GM12891 (cell line): ENCODE data around the gene CACNA1I.

Experiments used
- DNase-seq: peaks from one replicate; pipeline ENCODE4 v3.0.0; 2011; ENCODE audit warnings: low spot score; ENCODE audit not compliant: insufficient read length
- FAIRE-seq: peaks from 2 replicates; lab custom pipeline; 2011; peaks lifted over from hg19 to GRCh38; lab: Jason Lieb, UNC
- PAX5 ChIP-seq: IDR thresholded peaks from 2 replicates; pipeline ENCODE4 v1.6.1; 2011; ENCODE audit warnings: low read length, moderate library complexity, mild to moderate bottlenecking; ENCODE audit not compliant: insufficient read depth, severe bottlenecking
- POLR2A ChIP-seq: IDR thresholded peaks from 2 replicates; pipeline ENCODE4 v1.6.1; 2011; ENCODE audit warnings: low read depth, low read length, control low read depth
- POLR2AphosphoS5 ChIP-seq: IDR thresholded peaks from 2 replicates; pipeline ENCODE4 v1.6.1; 2011; ENCODE audit warnings: low read depth, low read length, control low read depth
- POU2F2 ChIP-seq: IDR thresholded peaks from 2 replicates; pipeline ENCODE4 v1.6.1; 2011; ENCODE audit warnings: low read depth, mild to moderate bottlenecking, control low read depth, low read length, moderate library complexity
- SPI1 ChIP-seq: IDR thresholded peaks from 2 replicates; pipeline ENCODE4 v1.6.1; 2011; ENCODE audit warnings: low read depth, low read length, control low read depth
- TAF1 ChIP-seq: IDR thresholded peaks from 2 replicates; pipeline ENCODE4 v1.6.1; 2011; ENCODE audit warnings: low read depth, low read length, control low read depth

Gene CACNA1I

DNA sequence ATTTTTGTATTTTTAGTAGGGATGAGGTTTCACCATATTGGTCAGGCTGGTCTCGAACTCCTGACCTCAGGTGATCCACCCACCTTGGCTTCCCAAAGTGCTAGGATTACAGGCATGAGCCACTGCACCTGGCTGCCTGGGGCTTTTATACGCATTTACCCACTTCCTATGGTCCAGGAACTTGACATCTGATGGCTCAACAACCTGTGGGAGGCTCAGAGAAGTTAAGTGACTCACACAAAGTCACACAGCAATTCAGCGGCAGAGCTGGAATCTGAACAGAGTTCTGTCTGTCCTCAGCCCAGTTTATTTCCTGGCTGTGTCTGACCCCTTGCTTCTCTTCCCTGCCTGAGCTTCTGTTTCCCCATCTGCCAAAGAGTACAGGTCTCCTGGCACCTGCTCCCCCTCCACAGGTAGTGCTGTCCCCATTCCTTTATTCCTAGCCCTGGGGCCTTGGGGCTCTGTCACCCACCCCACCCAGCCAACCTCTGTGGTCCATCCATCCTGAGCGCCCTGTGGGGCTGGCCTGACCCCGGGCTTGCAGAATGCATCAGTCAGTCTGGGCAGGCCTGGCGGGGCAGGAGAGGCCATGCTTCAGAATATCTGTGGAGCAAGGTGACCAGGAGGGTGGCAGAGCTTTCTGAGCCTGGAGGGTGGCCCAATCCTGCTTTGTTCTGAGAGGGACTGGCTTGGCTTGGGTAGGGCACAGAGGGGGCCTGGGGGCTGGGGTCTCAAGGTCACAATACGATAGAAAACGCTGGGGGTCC lies 50.6 kb downstream of the CACNA1I start:
- FAIRE-seq (no peak), DNase-seq (no peak)
- TF ChIP-seq PAX5 (no peak), POLR2AphosphoS5 (no peak), POU2F2 (no peak), SPI1 (no peak), TAF1 (no peak), POLR2A (no peak)

DNA sequence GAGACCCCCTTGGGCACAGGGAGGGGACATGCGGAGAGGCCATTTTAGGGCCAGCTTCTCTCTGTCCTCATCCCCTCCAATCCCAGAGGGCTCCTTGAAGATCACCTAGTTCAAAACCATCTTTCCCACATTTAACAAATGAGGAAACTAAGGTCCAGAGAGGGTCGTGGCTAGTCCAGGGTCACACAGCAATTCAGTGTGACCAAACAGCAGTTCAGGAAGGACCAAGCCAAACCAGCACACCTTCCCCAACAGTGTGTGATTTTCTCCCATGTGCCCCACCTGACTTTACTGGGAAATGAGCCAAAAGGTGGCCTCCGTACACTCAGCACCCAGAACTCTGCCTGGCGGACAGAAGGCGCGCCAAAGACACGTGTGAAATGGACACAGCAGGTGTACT lies 51.3 kb downstream of the CACNA1I start:
- TF ChIP-seq PAX5 (no peak), POLR2A (no peak), TAF1 (no peak), POLR2AphosphoS5 (no peak)
- FAIRE-seq: no peak
- no peak for DNase-seq

DNA sequence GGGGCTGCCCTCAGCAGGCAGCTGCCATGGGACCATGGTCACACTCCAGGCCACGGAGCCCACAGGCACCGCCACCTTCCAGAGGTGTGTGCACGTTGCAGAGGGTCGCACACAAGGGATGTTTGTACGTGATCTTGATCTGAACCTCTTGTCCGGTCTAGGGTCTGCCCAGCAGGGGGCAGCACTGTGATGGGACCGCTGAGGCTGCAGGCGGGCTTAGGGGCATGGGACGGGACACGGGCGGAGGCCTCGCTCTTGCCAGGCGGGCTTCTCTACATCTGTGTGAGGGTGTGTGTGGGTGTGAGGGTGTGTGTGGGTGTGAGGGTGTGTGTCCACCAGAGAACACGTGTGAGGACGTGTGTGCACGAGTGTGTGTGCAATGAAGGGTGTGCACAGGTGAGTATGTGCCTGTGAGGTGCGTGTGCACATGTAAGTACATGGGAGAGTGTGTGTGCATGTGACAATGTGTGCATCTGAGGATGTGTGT lies 52.4 kb downstream of the CACNA1I start:
- DNase-seq (peak; percentile 62), FAIRE-seq (peak; percentile 74)
- TF ChIP-seq POLR2A (no peak), SPI1 (no peak), PAX5 (no peak), POLR2AphosphoS5 (no peak), TAF1 (no peak), POU2F2 (no peak)

DNA sequence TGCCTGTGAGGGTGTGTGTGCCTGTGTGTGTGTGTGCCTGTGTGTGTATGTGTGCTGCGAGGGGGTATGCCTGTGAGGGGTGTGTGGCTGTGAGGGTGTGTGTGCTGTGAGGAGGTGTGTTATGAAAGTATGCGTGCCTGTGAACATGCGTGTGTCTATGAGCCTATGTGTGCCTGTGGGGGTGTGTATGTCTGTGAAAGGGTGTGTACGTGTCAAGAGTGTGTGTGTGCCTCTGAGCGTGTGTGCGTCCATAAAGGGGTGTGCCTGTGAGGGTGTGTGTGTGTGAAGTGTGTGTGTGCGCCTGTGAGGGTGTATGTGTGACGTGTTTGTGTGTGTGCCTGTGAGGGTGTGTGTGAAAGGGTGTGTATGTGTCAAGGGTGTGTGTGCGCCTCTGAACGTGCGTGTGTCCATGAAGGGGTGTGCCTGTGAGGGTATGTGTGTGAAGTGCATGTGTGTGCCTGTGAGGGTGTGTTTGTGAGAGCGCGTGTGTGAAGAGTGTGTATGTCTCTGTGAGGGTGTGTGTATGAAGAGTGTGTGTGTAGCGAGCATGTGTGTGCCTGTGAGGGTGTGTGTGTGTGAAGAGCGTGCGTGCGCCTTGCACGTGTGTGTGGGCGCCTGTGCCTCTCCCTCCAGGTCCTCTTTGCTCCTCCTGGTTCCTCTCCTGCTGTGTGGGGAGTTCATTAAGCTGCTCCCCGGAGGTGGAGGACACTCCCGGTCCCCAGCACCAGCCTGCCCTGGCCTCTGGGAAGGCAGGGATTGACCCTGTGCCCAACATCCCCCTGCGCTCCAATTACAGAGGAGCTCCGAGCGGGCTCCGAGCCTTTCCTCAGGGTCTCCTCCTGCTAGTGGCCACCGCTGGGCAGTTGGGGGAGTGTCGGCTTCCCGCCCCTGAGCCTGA lies 53.3 kb downstream of the CACNA1I start:
- TF ChIP-seq PAX5 (no peak), POLR2AphosphoS5 (no peak), POLR2A (no peak), POU2F2 (no peak), TAF1 (no peak), SPI1 (no peak)
- FAIRE-seq (no peak), DNase-seq (no peak)

DNA sequence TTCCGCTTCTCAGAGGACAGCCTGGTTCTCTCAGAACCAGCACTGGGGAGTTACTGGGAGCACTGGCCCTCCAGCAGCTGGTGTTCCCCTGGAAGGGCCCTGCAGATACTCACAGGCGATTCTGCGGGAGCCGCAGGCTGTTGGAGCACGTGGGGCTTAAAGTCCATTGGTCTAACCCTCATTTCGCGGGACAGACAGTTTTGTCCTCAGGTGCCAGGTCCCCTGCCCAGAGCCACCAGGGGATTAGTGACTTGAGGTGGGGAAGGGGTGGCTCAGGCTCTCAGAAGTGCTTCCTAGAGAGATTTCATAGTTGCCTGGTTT lies 53.9 kb downstream of the CACNA1I start:
- DNase-seq (no peak), FAIRE-seq (no peak)
- TF ChIP-seq POU2F2: no peak

DNA sequence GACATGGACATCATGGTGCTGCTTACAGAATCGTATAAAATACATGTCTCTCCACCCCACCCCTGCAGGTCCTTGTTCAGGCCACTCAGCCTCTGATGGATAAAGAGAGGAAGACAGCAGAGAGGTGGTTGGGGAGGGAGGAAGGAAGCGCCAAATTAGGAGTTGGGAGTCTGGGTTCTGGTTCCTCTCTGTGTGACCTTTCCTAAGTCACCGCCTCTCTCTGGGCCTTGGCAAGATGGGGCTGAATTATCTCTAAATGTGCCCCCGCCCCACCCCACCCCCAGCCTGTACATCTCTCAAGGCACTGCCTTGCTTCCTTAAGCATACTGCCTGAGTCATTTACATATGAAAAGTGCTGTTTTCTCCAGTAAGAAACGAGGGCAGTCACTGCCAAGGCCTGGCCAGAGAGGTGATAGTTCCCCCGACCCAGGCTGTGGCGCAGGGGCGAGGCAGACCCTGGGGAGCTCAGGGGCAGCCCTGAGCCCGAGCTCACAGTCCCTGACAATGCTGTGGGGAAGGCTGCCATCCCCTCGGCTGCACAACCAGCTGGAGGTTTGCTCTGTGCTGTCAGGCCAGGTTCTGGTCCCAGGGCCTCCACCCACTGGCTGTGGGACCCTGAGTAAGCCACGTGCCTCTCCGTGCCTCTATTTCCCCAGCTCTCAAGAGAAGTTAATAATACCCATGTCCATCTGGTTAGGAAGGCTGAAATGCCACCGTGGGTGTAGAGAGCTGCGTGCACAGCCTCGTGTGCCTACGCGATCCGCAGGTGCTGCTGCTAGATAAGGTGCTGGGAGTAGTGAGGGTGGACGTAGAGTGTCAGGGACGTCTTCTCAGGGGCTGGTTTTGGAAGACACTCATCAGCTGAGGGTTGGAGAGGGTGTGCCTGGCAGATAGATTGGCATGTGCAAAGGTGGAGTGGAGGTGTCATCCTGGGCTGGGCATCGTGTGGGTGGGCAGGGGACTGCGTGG lies 55.3 kb downstream of the CACNA1I start:
- DNase-seq (no peak), FAIRE-seq (no peak)
- TF ChIP-seq SPI1: no peak
- no peak for TF ChIP-seq TAF1
- TF ChIP-seq POU2F2: no peak
- TF ChIP-seq PAX5: no peak
- TF ChIP-seq POLR2A: no peak
- no peak for TF ChIP-seq POLR2AphosphoS5

DNA sequence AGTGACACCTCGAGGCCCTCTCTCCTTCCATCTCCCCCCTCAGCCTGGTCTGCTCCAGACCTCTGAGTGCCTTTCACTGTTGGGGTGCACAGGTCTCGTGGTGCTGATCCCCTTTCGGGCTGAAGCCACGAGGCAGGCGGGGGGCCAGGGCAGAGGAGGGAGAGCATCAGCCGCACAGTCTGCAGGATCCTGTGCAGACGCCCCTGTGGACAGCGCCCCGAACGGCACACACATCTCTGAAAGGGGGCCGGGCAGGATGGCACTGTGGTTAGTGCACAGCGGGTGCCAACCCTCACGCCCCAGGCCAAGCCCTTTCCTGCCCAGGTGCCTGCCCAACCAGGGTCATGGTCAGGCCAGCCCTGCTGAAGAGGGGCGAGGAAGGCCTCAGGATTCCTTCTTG lies 56.7 kb downstream of the CACNA1I start:
- DNase-seq (no peak), FAIRE-seq (no peak)
- no peak for TF ChIP-seq SPI1
- TF ChIP-seq POLR2A: no peak
- TF ChIP-seq POU2F2: no peak
- TF ChIP-seq PAX5: no peak
- TF ChIP-seq TAF1: no peak
- TF ChIP-seq POLR2AphosphoS5: no peak

DNA sequence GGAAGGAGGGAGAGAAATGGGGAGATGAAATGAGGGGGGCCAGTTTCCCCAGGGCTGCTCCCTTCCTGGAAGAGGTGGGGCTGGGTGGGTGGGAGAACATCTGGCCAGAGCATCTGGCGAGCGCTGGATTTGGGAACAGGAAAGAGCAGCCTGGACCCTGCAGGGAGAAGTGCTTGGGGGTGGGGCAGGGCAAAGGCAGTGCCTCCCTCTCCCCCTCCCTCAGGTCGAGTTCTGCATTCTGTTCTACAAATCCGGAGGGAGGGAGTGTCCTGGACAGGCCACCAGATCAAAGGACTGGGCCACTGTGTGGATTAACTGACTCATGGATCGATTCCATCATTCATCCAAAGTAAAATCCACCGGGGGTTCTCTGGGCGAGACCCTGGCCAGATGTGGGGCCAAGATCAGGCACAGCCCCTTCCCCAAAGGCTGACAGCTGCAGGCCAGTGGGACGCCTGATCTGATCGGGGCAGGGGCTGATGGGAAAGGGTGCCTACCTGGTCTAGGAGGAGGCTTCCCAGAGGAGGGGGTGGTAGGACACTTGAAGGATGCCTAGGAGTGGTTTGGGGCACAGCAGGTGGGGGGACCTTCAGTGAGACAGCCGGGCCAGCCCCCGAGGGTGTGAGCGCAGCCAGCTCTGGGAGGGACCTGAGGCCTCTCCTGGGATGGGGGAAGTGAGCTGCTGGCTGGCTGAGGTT lies 57.5 kb downstream of the CACNA1I start:
- DNase-seq: no peak
- no peak for FAIRE-seq
- no peak for TF ChIP-seq PAX5
- no peak for TF ChIP-seq POU2F2
- no peak for TF ChIP-seq POLR2A
- no peak for TF ChIP-seq TAF1
- no peak for TF ChIP-seq SPI1
- TF ChIP-seq POLR2AphosphoS5: no peak

DNA sequence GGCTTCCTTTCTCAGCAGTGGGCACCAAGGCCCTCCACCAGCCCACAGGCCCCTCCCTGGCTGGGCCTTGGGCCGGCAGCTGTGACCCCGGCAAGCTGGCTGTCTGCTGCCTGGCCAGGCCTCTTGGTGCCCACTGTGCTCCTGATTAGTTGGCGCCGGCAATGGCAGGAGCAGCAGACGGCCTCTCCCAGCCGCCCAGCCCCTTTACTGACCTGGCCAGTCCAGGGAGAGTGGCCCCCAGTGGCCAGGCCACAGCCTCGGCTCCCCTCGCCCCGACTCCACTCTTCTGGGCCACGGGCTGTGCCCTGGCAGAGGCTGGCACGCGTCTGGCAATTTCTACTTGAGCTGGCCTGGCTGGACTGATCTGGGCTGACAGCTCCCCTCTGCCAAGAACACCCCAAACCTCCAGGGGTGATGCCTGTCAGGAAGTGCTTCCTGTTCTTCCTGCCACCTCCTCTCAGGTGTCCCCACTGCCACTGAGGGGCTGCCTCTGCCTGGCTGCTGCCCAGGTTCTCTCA lies 58.1 kb downstream of the CACNA1I start:
- no peak for TF ChIP-seq POU2F2
- no peak for TF ChIP-seq POLR2A
- no peak for TF ChIP-seq SPI1
- TF ChIP-seq POLR2AphosphoS5: no peak
- TF ChIP-seq TAF1: no peak
- no peak for TF ChIP-seq PAX5
- FAIRE-seq (no peak), DNase-seq (no peak)
